NCI-H1930 (cell line): ENCODE measurements around the gene LYRM9.
"Not testable (repeated sequence)": the region's sequence is repeated elsewhere in the genome, so short reads cannot be mapped to it uniquely, and the experiment has no call there.

Experiments
- DNase-seq, 2 experiments: peaks; one replicate each; lab custom pipeline; 2025; lab: John Stamatoyannopoulos, UW

LYRM9 gene

DNA sequence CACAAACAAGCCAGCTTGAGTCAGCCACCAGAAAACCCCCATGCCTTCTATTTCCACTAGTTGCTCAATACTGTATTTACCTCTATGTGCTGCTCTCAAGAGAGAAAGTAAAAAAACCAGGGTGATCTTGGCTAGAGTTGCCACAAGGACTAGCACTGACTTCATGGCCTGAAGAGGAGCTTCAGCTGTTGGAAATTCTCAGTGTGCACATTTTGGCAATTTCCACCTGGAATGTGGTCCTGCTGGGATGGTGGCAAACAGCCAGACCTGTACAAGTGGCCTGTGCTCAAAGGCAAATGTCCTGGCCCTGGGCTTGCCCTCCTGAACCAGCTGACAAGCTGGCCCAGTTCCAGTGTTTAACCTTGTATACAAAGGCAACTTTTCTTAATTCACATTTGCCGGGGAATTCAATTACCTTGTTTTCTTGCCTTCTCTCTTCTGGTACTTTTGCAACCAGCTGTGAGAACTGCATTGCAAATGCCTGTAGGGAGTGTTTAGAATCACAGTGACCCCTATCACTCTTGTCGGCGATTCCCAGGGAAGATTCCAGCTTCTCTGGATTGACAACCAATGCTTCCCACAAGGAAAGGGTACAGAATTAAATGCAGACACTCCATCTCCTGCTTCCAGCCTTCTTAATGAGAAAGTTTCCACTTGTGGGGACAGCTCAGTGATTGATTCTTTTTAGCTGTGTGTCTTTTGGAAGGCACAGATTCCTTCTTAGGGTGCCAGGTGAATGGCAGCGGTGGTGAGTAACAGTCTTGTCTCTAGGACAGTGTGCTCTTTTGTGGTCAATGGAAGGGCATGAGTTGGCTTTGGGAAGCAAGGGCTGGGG lies 53.4 kb downstream of the LYRM9 start:
- not testable (repeated sequence) for DNase-seq

GRCh38 chr17:27838607-27839006 lies 54.6 kb downstream of the LYRM9 start:
- DNase-seq: not testable (repeated sequence)

- not testable (repeated sequence) for DNase-seq
Observed at GRCh38 chr17:27837769-27838168, 55.4 kb downstream of the LYRM9 start.

- no peak for DNase-seq
Observed at GRCh38 chr17:27836651-27837050, 56.5 kb downstream of the LYRM9 start.

- DNase-seq: no peak
Observed at GRCh38 chr17:27834571-27834970, 58.6 kb downstream of the LYRM9 start.

- DNase-seq: no peak
Observed at GRCh38 chr17:27832831-27833230, 60.3 kb downstream of the LYRM9 start.

DNA sequence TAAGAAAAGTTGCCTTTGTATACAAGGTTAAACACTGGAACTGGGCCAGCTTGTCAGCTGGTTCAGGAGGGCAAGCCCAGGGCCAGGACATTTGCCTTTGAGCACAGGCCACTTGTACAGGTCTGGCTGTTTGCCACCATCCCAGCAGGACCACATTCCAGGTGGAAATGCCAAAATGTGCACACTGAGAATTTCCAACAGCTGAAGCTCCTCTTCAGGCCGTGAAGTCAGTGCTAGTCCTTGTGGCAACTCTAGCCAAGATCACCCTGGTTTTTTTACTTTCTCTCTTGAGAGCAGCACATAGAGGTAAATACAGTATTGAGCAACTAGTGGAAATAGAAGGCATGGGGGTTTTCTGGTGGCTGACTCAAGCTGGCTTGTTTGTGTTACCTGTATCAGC lies 63.3 kb downstream of the LYRM9 start:
- DNase-seq: not testable (repeated sequence)

- not testable (repeated sequence) for DNase-seq
Observed at GRCh38 chr17:27829143-27829711, 63.9 kb downstream of the LYRM9 start.
